Activated naive CD8-positive, alpha-beta T cell treated with anti-CD3 and anti-CD28 coated beads for 36 hours (primary cell): Measurements from ENCODE around the gene PROX1. TPM values are rescaled to one million over a fixed set of nuclear protein-coding genes. Genes with fewer than 3 reads are reported as not detected.

Experiments used
- DNase-seq: peaks from one replicate; pipeline ENCODE4 v3.0.0; 2021
- H3K27ac Mint-ChIP-seq: one replicate; pipeline ENCODE4 v1.8.0; 2022; ENCODE audit warnings: mild to moderate bottlenecking, moderate library complexity, mixed read lengths
- H3K27me3 Mint-ChIP-seq: one replicate; pipeline ENCODE4 v1.8.0; 2022; ENCODE audit warnings: mild to moderate bottlenecking, mixed read lengths
- H3K36me3 Mint-ChIP-seq: one replicate; pipeline ENCODE4 v1.8.0; 2021; ENCODE audit warnings: mild to moderate bottlenecking, mixed read lengths
- H3K4me1 Mint-ChIP-seq: one replicate; pipeline ENCODE4 v1.8.0; 2021; ENCODE audit warnings: mixed read lengths
- H3K4me3 Mint-ChIP-seq: one replicate; pipeline ENCODE4 v1.8.0; 2022; ENCODE audit warnings: mild to moderate bottlenecking, moderate library complexity, mixed read lengths
- H3K9me3 Mint-ChIP-seq: one replicate; pipeline ENCODE4 v1.8.0; 2022; ENCODE audit warnings: mixed read lengths
- total RNA-seq, 2 experiments: library from RNA; stranded (reverse); gene quantifications; one replicate each; pipeline ENCODE4 v1.2.3, GENCODE V29; 2021

The PROX1 gene
- total RNA-seq = not detected

- H3K27ac Mint-ChIP-seq = peak within 1 kb of the TSS; percentile 29
- H3K4me3 Mint-ChIP-seq = peak within 1 kb of the TSS; percentile 88
- H3K9me3 Mint-ChIP-seq = peaks cover 2% of the 10 kb centered on the region
- H3K4me1 Mint-ChIP-seq = peaks cover 35% of the 10 kb centered on the region
- H3K36me3 Mint-ChIP-seq = peaks cover 7% of the 10 kb centered on the region
- no peak for DNase-seq
- peaks cover 99% of the 10 kb centered on the region for H3K27me3 Mint-ChIP-seq
Measured at GRCh38 chr1:213987927-213988506, at the start of gene PROX1. PROX1 (plus strand) TSS chr1:213987973; CDS start chr1:213996536, 8,563 bp downstream.

GRCh38 chr1:213938776-213939175 is 49.0 kb upstream of the PROX1 start:
- H3K27me3 Mint-ChIP-seq = no peaks in the 10 kb centered on the region
- H3K4me1 Mint-ChIP-seq = no peaks in the 10 kb centered on the region
- H3K36me3 Mint-ChIP-seq = no peaks in the 10 kb centered on the region
- H3K27ac Mint-ChIP-seq = no peak overlapping the region
- H3K9me3 Mint-ChIP-seq = peaks cover 2% of the 10 kb centered on the region
- no peak for DNase-seq
- no peak overlapping the region for H3K4me3 Mint-ChIP-seq

- no peak overlapping the region for H3K4me3 Mint-ChIP-seq
- H3K4me1 Mint-ChIP-seq = no peaks in the 10 kb centered on the region
Measured at GRCh38 chr1:213939888-213940287, 47.9 kb upstream of the PROX1 start.

GRCh38 chr1:213940947-213941346 is 46.8 kb upstream of the PROX1 start:
- H3K27ac Mint-ChIP-seq = no peak overlapping the region
- DNase-seq = no peak
- no peak overlapping the region for H3K4me3 Mint-ChIP-seq
- no peaks in the 10 kb centered on the region for H3K4me1 Mint-ChIP-seq
- no peaks in the 10 kb centered on the region for H3K9me3 Mint-ChIP-seq
- no peaks in the 10 kb centered on the region for H3K36me3 Mint-ChIP-seq
- H3K27me3 Mint-ChIP-seq = peaks cover 2% of the 10 kb centered on the region

More at GRCh38 chr1:213939888-213940287, 47.9 kb upstream of the PROX1 start:
- DNase-seq = no peak
- Mint-ChIP-seq H3K27ac (no peak overlapping the region), H3K36me3 (no peaks in the 10 kb centered on the region), H3K9me3 (no peaks in the 10 kb centered on the region), H3K27me3 (no peaks in the 10 kb centered on the region)

- Mint-ChIP-seq H3K4me1 (no peaks in the 10 kb centered on the region), H3K27me3 (peaks cover 3% of the 10 kb centered on the region), H3K27ac (no peak overlapping the region), H3K9me3 (no peaks in the 10 kb centered on the region), H3K4me3 (no peak overlapping the region), H3K36me3 (no peaks in the 10 kb centered on the region)
- DNase-seq = no peak
Measured at GRCh38 chr1:213942061-213942460, 45.7 kb upstream of the PROX1 start.

- no peak overlapping the region for H3K4me3 Mint-ChIP-seq
- H3K27ac Mint-ChIP-seq = no peak overlapping the region
- no peaks in the 10 kb centered on the region for H3K9me3 Mint-ChIP-seq
- H3K36me3 Mint-ChIP-seq = no peaks in the 10 kb centered on the region
- no peak for DNase-seq
- peaks cover 3% of the 10 kb centered on the region for H3K27me3 Mint-ChIP-seq
- no peaks in the 10 kb centered on the region for H3K4me1 Mint-ChIP-seq
Measured at GRCh38 chr1:213947200-213947801, 40.5 kb upstream of the PROX1 start.

GRCh38 chr1:213951876-213952275 is 35.9 kb upstream of the PROX1 start:
- H3K9me3 Mint-ChIP-seq = no peaks in the 10 kb centered on the region
- no peaks in the 10 kb centered on the region for H3K36me3 Mint-ChIP-seq
- H3K27me3 Mint-ChIP-seq = peaks cover 4% of the 10 kb centered on the region
- no peak overlapping the region for H3K4me3 Mint-ChIP-seq
- no peaks in the 10 kb centered on the region for H3K4me1 Mint-ChIP-seq
- DNase-seq = no peak
- no peak overlapping the region for H3K27ac Mint-ChIP-seq

- Mint-ChIP-seq H3K4me3 (no peak overlapping the region), H3K27ac (no peak overlapping the region), H3K27me3 (peaks cover 7% of the 10 kb centered on the region), H3K4me1 (no peaks in the 10 kb centered on the region), H3K36me3 (no peaks in the 10 kb centered on the region), H3K9me3 (no peaks in the 10 kb centered on the region)
- no peak for DNase-seq
Measured at GRCh38 chr1:213953806-213954205, 34.0 kb upstream of the PROX1 start.

GRCh38 chr1:213956295-213956770 is 31.4 kb upstream of the PROX1 start:
- no peak overlapping the region for H3K27ac Mint-ChIP-seq
- no peaks in the 10 kb centered on the region for H3K4me1 Mint-ChIP-seq
- no peak overlapping the region for H3K4me3 Mint-ChIP-seq
- H3K36me3 Mint-ChIP-seq = no peaks in the 10 kb centered on the region
- H3K27me3 Mint-ChIP-seq = peaks cover 7% of the 10 kb centered on the region
- no peak for DNase-seq
- H3K9me3 Mint-ChIP-seq = peaks cover 3% of the 10 kb centered on the region

GRCh38 chr1:213958346-213958745 is 29.4 kb upstream of the PROX1 start:
- no peaks in the 10 kb centered on the region for H3K36me3 Mint-ChIP-seq
- H3K27me3 Mint-ChIP-seq = peaks cover 9% of the 10 kb centered on the region
- peaks cover 3% of the 10 kb centered on the region for H3K9me3 Mint-ChIP-seq
- H3K27ac Mint-ChIP-seq = no peak overlapping the region
- no peak overlapping the region for H3K4me3 Mint-ChIP-seq
- DNase-seq = no peak
- H3K4me1 Mint-ChIP-seq = no peaks in the 10 kb centered on the region

- H3K27me3 Mint-ChIP-seq = peaks cover 13% of the 10 kb centered on the region
- no peak for DNase-seq
- no peak overlapping the region for H3K27ac Mint-ChIP-seq
- peaks cover 6% of the 10 kb centered on the region for H3K9me3 Mint-ChIP-seq
- H3K4me3 Mint-ChIP-seq = no peak overlapping the region
- H3K4me1 Mint-ChIP-seq = no peaks in the 10 kb centered on the region
- no peaks in the 10 kb centered on the region for H3K36me3 Mint-ChIP-seq
Measured at GRCh38 chr1:213960963-213961362, 26.8 kb upstream of the PROX1 start.

- peaks cover 6% of the 10 kb centered on the region for H3K9me3 Mint-ChIP-seq
- no peak overlapping the region for H3K27ac Mint-ChIP-seq
Measured at GRCh38 chr1:213962508-213962907, 25.3 kb upstream of the PROX1 start.

GRCh38 chr1:213966122-213966521 is 21.7 kb upstream of the PROX1 start:
- Mint-ChIP-seq H3K4me1 (no peaks in the 10 kb centered on the region), H3K27ac (no peak overlapping the region), H3K36me3 (no peaks in the 10 kb centered on the region), H3K4me3 (no peak overlapping the region), H3K9me3 (peaks cover 3% of the 10 kb centered on the region), H3K27me3 (peaks cover 27% of the 10 kb centered on the region)
- no peak for DNase-seq

More at GRCh38 chr1:213962508-213962907, 25.3 kb upstream of the PROX1 start:
- Mint-ChIP-seq H3K4me1 (no peaks in the 10 kb centered on the region), H3K4me3 (no peak overlapping the region), H3K36me3 (no peaks in the 10 kb centered on the region), H3K27me3 (peaks cover 8% of the 10 kb centered on the region)
- no peak for DNase-seq

- no peak overlapping the region for H3K27ac Mint-ChIP-seq
- no peak for DNase-seq
- H3K36me3 Mint-ChIP-seq = no peaks in the 10 kb centered on the region
- peaks cover 23% of the 10 kb centered on the region for H3K27me3 Mint-ChIP-seq
- peaks cover 3% of the 10 kb centered on the region for H3K9me3 Mint-ChIP-seq
- no peak overlapping the region for H3K4me3 Mint-ChIP-seq
- H3K4me1 Mint-ChIP-seq = no peaks in the 10 kb centered on the region
Measured at GRCh38 chr1:213968146-213968825, 19.5 kb upstream of the PROX1 start.

- Mint-ChIP-seq H3K27ac (no peak overlapping the region), H3K4me3 (no peak overlapping the region), H3K27me3 (peaks cover 26% of the 10 kb centered on the region), H3K9me3 (peaks cover 2% of the 10 kb centered on the region), H3K4me1 (no peaks in the 10 kb centered on the region), H3K36me3 (no peaks in the 10 kb centered on the region)
- no peak for DNase-seq
Measured at GRCh38 chr1:213969958-213970555, 17.7 kb upstream of the PROX1 start.
